ENCODE data around the gene C2orf72. TPM values are rescaled to one million over a fixed set of nuclear protein-coding genes. Genes with fewer than 3 reads are reported as not detected.
"Not testable (repeated sequence)": the region's sequence is repeated elsewhere in the genome, so short reads cannot be mapped to it uniquely, and the experiment has no call there.

The C2orf72 gene
- total RNA-seq, 1 donor from 2014 or later: 0.05 TPM

- Histone ChIP-seq H3K27me3 (ENCODE audit: low read depth) (no peaks in the 10 kb centered on the region), H3K4me3 (no peak overlapping the region), H3K9me3 (replicated peaks) (no peaks in the 10 kb centered on the region), H3K4me1 (peaks cover 30% of the 10 kb centered on the region), H3K27ac (replicated peaks) (no peak overlapping the region), H3K36me3 (peaks cover 68% of the 10 kb centered on the region)
- no peak for TF ChIP-seq CTCF (IDR thresholded peaks at IDR 0.05; ENCODE audit: borderline replicate concordance)
- intact Hi-C loops (cut with micrococcal nuclease): no loop called here
- DNase-seq: no peak
Measured at GRCh38 chr2:231063347-231063746, 26.0 kb downstream of the C2orf72 start.

GRCh38 chr2:231065966-231066365 is 28.6 kb downstream of the C2orf72 start:
- Histone ChIP-seq H3K4me3 (no peak overlapping the region), H3K27me3 (ENCODE audit: low read depth) (no peaks in the 10 kb centered on the region), H3K9me3 (replicated peaks) (no peaks in the 10 kb centered on the region), H3K27ac (replicated peaks) (no peak overlapping the region), H3K36me3 (peaks cover 94% of the 10 kb centered on the region), H3K4me1 (peaks cover 9% of the 10 kb centered on the region)
- no peak for TF ChIP-seq CTCF (IDR thresholded peaks at IDR 0.05; ENCODE audit: borderline replicate concordance)
- intact Hi-C loops (cut with micrococcal nuclease): no loop called here
- no peak for DNase-seq

- H3K4me1 ChIP-seq; H3K27me3 ChIP-seq (ENCODE audit: low read depth); H3K27ac ChIP-seq (replicated peaks); DNase-seq; intact Hi-C loops (cut with micrococcal nuclease); H3K9me3 ChIP-seq (replicated peaks); H3K4me3 ChIP-seq: not testable (repeated sequence)
- H3K36me3 ChIP-seq: peaks cover 98% of the 10 kb centered on the region
Measured at GRCh38 chr2:231067531-231067930, 30.2 kb downstream of the C2orf72 start.

GRCh38 chr2:231068525-231069222 is 31.4 kb downstream of the C2orf72 start:
- Histone ChIP-seq H3K4me1 (peaks cover under 1% of the 10 kb centered on the region), H3K27me3 (ENCODE audit: low read depth) (no peaks in the 10 kb centered on the region), H3K4me3 (no peak overlapping the region), H3K9me3 (replicated peaks) (no peaks in the 10 kb centered on the region), H3K27ac (replicated peaks) (no peak overlapping the region), H3K36me3 (peaks cover 95% of the 10 kb centered on the region)
- no peak for DNase-seq
- no peak for TF ChIP-seq CTCF (IDR thresholded peaks at IDR 0.05; ENCODE audit: borderline replicate concordance)
- intact Hi-C loops (cut with micrococcal nuclease): no loop called here

- DNase-seq: no peak
- Histone ChIP-seq H3K27ac (replicated peaks) (no peak overlapping the region), H3K36me3 (peaks cover 92% of the 10 kb centered on the region), H3K4me3 (no peak overlapping the region), H3K9me3 (replicated peaks) (no peaks in the 10 kb centered on the region), H3K27me3 (ENCODE audit: low read depth) (no peaks in the 10 kb centered on the region), H3K4me1 (no peaks in the 10 kb centered on the region)
- no peak for TF ChIP-seq CTCF (IDR thresholded peaks at IDR 0.05; ENCODE audit: borderline replicate concordance)
- intact Hi-C loops (cut with micrococcal nuclease): no loop called here
Measured at GRCh38 chr2:231069379-231070054, 32.2 kb downstream of the C2orf72 start.

- no peaks in the 10 kb centered on the region for H3K9me3 ChIP-seq (replicated peaks)
- no peaks in the 10 kb centered on the region for H3K27me3 ChIP-seq (ENCODE audit: low read depth)
- intact Hi-C loops (cut with micrococcal nuclease): no loop called here
- no peak for DNase-seq
- no peak overlapping the region for H3K4me3 ChIP-seq
- peaks cover 100% of the 10 kb centered on the region for H3K36me3 ChIP-seq
- no peak for TF ChIP-seq CTCF (IDR thresholded peaks at IDR 0.05; ENCODE audit: borderline replicate concordance)
- H3K4me1 ChIP-seq: no peaks in the 10 kb centered on the region
- no peak overlapping the region for H3K27ac ChIP-seq (replicated peaks)
Measured at GRCh38 chr2:231084565-231084964, 47.2 kb downstream of the C2orf72 start.
